HG03457 (cell line): Measurements from ENCODE around the gene CCDC116.
"Not testable (repeated sequence)": the region's sequence is repeated elsewhere in the genome, so short reads cannot be mapped to it uniquely, and the experiment has no call there.

Experiments used
- ATAC-seq: cut with Tn5 transposase; IDR thresholded peaks from one replicate; pipeline ENCODE4 v1.9.1; 2021; ENCODE audit warnings: moderate number of reproducible peaks; ENCODE audit not compliant: unreplicated experiment

The CCDC116 gene

DNA sequence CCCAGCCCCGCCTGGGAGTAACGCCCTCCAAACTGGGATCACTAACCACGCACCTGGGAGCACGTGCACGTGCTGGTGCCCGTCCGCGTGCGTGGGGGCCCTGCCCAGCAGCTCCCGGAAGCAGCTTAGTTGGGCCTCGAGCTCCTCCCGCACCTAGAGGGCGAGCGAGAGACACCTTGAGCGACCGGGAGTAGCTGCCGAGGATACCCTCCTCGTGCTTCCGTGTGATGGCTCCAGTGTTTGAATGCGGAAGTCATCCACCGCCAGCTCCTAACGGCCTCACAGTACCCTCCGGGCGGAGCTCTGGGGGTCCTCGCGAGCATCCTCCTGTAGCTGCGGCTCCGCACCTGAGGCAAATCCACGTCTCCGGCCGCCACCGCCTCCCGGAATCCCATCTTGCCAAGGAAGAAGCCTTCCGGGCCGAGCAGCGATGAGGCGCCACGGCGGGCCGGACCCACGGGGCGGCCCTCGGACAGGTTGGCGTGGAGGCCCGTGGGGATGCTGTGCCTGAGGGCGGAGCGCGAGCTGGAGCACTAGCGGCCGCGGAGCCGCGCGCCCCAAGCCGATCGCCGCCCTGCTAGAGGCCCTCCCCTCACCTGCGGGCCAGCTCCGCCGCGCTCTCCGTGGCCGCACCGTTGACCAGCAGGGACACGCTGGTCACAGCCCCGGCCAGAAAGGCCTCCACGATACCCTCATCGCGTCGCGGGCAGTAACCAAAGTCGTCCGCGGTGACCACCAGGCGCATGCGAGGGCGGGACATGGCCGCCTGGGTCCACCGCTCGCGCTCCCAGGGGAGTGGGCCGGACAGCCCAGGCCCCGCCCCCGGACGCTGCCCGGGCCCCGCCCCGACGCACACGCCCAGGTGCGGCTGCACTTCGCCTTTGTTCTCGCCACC is 3.1 kb upstream of the CCDC116 start, which contains the start of gene YDJC:
TSS of gene YDJC (minus strand) at position 768 of the 895 bp plus-strand sequence. CDS start at position 760, 8 bp downstream.
- peak; percentile 43 for ATAC-seq

DNA sequence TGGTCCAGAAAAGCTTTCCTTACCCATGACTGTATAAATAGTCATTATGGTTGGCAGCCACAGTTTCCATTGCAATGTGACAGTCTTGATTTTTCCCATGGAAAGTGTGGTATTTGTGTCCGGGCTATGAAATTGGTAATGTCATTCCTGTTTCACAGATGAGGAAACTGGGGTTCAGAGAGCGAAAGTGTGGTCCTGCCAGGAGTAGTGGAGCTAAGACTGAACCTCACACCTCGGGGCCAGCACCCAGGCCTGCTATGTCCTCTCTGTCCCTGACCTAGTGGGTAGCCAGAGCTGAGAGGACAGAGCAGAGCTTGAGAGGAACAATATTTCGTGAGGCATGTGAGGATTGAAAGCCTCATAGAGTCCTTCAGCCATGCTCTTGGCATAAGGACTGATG is 1.5 kb upstream of the CCDC116 start:
- ATAC-seq = no peak

DNA sequence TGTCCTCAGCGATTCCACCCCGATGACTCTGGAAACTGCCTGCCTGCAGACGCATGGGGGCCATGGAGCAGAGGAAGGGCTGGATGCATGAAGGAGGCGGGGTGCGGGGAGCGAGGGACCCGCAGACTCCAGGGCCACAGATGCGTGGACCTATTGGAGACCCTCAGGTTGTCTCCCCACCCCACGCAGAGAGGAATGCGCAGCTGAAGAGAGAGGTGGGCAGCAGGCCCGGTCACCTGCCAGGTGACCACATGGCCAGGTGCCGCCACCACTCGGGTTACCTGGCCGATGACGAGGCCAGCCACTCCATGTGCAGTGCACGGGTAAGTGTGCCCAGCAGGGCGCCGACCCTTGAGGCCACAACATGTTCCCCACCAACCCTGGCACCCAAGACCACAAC is 371 bp downstream of the CCDC116 start:
- ATAC-seq = no peak

DNA sequence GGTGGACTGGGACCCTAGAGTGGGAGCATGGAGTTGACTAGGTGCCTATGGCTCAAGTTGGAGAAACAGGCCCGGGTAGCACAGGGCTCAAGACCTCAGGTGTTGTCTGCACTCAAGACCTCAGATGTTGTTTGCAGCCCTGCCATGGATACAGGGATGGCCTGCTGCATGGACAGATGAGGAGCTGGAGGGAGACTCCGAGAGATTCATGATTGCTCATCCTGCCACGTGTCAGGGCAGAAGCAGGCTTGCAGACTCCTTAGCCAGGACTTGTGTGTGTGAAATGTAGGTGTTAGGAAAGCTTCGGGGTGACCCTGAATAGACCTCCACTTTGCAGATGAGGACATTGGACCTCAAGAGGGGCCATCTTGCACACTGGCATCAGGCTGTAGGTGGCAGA is 921 bp downstream of the CCDC116 start:
- no peak for ATAC-seq

DNA sequence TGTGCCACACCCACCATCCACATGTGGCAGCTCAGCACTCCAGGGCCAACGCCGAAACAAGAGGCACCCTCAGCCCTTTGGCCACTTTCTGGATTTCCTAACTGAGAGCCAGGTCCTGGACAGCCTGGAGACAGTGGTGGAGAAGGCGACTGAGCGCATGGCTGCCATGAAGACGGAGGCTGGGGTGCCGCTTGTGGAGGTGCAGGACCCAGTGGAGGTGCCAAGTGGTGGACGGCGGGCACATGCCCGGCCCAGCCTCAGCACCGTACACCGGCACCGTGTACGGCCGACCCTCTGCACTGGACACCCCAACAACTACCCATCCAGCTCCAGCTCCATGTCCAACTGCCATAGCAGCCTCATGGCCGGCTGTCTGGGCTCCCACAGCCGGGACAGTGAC is 1.5 kb downstream of the CCDC116 start:
- no peak for ATAC-seq

DNA sequence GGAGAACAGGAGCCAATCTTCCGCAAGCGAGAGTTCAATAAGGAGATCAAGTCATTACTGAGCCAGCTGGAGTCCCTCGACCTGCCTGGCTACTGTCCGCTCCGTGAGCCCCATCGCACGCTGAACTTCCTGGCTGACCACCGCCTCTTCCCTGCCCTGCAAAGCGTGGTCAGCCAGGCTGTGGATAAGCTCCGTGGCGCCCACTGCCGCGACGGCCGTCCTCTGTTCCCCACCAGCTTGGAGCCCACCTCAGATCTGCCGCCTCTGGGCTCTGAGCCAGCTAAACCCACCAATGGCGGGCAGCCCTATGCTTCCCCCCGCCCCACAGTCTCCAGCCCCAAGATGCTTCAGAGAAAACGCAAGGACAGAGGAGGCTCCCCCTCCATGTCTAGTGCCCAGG is 2.3 kb downstream of the CCDC116 start:
- no peak for ATAC-seq

DNA sequence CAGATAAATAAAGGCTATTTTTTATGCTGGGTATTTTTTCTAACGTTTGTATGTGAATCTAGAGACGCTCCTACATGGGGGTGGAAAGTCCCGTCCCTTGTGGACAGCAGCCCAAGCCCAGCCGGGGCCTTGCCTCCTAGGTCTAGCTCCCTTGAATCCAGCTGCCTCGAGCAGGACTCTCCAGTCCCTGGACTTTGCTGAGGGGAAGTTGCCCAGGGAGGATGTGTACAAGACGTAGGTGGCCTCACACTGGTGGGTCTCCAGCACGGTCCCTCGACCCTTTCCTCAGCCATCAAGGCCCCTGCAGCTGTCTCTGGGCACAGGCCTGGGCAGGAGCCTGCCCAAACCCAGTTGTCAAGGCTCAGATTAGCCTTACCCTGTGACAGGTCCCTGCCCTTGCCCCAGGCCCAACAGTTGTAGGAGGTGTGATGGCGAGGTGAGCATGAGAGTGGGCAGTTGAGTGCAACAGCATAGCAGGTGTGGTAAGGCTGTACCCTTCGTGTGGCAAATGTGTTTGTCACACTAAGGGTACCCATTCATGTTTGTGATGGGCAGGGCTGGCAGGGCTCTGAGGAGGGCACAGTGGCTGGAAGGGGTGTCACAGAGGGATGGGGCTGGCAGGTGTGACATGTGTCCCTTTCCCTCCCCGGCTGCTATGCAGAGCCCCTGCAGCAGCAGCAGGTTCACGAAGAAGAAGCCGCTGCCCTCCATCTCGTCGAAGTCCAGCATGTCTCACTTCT is 3.4 kb downstream of the CCDC116 start:
- ATAC-seq = no peak

DNA sequence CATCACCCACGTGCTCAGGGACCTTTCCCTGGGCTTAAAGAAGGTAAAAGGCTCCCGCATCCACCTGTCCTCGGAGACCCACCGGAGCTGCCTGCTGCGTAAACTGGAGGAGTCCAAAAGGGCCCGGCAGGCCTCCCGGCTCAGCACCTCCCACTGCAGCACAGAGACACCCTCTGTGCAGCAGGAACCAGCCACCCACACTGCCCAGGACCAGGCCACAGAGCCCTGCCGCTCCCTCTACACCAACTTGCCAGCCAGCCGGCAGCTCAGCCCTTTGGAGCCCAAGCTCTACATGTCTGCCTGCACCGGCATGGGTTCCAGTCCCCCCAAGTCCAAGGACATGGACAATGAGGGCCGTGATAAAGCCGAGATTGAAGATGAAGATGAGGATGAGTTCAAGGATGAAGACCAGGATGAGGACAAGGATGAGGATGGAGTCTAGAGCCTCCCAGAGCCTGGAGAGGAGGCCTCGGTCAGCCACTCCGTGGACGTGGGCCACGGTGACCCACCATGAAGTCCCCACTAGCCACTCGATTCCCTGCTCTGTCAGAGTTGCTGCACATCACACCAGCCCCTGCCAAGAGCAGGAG is 4.2 kb downstream of the CCDC116 start:
- no peak for ATAC-seq

DNA sequence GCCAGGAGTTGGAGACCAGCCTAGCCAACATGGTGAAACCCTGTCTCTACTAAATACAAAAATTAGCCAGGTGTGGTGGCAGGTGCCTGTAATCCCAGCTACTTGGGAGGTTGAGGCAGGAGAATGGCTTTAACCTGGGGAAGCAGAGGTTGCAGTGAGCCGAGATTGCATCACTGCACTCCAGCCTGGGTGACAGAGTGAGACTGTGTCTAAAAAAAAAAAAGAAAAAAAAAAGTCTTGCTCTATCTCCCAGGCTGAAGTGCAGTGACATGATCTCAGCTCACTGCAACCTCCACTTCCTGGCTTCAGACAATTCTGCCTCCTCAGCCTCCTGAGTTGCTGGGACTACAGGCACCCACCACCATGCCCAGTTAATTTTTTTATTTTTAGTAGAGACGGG is 4.9 kb downstream of the CCDC116 start:
- not testable (repeated sequence) for ATAC-seq

DNA sequence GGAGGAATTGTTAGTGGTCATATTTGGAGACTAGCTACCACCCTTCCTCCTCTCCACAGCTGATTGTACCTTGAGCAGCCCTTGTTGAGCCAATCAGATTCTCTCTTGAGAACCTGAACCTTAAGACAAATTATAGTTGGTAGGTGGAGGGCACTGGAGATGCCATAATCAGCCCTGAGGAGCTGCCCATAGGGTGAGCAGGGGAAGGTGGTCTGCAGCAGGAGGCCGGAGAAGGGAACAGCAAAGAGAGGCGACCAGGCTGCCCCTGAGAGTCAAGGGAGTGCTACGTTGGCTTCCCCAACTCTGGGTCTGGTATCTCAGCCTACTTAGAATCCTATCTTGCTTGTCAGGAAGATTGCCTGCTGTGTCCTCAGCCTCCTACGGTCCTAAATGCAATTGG is 6.8 kb downstream of the CCDC116 start:
- no peak for ATAC-seq

DNA sequence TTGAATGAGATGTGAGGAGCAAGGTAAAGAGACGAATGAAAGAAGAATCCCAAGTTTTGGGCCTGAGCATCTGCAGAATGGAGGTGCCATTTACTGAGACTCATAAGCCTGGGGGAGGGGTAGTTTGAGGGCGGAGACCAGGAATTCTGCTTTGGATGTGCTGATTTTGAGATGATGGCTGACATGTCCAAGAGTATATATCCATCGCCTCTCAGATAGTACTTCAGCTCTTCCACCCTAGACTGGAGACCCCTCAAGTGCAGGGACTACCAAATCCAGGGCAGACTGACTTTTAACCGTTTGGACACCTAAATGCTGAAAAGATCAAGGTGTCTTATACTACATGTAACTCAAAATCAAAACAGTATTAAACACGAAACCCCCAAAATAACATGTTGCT is 8.2 kb downstream of the CCDC116 start:
- no peak for ATAC-seq

DNA sequence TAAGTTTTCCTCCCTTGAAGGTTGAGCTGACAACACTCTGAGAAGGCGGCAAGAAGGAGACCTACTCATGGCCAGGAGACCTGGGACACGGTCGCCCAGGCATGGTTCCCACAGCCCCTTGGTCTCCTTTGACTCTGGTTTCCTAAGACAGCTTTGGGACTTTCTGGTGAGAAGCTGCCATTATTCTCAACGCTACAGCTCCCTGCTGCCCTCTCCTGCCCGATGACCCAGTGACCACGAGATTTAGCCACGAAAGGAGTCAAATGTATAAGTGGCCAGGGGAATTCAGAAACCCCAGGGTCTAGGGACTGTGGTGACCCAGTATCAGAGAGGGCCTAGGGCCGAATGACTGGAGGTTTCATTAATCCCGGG is 8.8 kb downstream of the CCDC116 start:
- no peak for ATAC-seq

DNA sequence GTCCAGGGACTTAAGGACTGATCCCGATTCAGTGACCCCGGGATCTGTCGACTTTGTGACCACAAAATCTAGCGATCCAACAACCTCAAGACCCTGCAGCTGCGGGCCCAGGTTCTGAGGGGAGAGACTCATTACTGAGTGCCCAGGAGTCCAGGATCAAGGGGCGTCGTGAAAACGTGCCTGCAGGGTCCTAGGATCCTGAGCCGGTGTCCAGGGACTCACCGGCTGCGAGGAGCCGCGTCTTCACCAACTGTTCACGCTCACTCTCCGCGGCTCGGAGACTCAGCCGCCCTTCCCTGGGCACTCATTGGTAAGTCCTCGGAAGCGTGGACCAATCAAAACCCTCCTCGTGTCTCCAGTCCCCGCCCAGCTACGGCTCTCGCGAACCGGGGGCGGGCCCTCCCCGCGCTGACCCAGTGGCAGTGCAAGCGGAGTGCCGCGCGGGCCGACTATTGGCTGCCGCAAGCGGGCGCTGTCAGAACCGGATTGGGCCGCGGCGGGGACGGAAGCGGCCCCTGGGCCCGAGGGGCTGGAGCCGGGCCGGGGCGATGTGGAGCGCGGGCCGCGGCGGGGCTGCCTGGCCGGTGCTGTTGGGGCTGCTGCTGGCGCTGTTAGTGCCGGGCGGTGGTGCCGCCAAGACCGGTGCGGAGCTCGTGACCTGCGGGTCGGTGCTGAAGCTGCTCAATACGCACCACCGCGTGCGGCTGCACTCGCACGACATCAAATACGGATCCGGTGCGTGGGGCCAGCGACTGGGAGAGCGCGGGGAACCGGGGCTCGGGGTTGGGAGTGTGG is 9.4 kb downstream of the CCDC116 start, which contains the start of gene SDF2L1:
TSS of gene SDF2L1 (plus strand) at position 514 of the 795 bp plus-strand sequence. CDS start at position 549, 35 bp downstream.
- ATAC-seq = peak; percentile 84

DNA sequence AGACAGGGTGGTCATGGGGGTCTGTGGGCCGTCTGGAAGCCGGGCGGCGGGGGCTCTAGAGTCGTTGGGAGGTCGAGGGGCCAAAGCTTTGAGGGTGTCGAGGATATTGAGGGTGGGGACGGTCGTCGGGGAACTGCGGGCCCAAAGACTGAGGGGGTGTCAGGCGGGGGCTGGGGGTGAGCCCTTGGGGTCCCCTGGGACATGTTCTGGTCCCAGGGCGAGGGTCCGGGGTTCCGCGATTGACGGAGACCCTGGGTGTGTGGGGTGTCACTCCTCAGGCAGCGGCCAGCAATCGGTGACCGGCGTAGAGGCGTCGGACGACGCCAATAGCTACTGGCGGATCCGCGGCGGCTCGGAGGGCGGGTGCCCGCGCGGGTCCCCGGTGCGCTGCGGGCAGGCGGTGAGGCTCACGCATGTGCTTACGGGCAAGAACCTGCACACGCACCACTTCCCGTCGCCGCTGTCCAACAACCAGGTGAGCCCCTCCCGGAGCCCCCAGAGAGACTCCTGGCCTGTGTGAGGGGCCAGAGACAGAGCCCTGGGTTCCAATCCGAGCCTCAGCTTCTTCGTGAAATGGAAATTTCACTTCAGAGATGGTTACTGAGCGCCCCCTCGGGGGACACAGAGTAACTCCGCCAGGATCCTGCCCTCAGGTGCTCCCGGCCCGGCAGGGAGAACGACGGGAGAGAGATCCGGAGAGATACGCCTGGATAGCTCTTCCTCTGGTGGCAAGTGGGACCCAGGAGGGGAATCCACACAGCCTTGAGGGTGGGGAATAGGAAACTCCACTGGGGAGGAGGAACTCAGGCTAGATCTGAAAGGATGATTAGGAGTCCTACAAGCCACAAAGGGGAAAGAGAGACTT is 10.3 kb downstream of the CCDC116 start:
- no peak for ATAC-seq

DNA sequence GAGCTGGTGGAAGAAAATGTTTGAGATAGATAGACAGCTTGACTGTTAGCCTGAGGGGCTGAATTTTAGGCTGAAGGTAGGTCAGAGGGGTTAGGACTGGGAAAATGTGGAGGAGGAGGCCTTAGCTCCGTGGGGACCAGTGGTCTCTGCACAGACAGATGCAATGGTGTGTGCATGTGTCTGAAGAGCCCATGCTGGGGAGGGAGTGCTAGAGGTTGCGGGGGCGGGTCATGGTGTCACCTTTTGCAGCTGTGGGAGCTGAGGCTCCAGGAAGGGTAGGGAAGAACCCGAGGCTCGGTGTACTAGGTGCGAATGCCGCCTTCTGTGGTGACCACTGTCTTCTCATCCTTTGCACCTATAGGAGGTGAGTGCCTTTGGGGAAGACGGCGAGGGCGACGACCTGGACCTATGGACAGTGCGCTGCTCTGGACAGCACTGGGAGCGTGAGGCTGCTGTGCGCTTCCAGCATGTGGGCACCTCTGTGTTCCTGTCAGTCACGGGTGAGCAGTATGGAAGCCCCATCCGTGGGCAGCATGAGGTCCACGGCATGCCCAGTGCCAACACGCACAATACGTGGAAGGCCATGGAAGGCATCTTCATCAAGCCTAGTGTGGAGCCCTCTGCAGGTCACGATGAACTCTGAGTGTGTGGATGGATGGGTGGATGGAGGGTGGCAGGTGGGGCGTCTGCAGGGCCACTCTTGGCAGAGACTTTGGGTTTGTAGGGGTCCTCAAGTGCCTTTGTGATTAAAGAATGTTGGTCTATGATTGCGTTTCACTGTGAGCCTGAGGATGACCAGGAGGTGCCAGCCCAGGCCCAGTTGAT is 11.2 kb downstream of the CCDC116 start:
- ATAC-seq = no peak

DNA sequence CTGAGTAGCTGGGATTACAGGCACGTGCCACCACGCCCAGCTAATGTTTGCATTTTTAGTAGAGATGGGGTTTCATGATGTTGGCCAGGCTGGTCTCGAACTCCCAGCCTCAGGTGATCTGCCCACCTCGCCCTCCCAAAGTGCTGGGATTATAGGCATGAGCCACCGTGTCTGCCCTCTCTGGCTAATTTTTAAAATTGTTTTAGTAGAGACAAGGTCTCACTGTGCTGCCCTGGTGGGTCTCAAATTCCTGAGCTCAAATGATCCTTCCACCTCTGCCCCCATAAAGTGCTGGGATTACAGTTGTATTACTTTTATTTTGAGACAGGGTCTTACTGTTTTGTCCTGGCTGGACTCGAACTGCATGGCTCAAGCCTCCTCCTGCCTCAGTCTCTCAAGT is 13.0 kb downstream of the CCDC116 start:
- not testable (repeated sequence) for ATAC-seq

DNA sequence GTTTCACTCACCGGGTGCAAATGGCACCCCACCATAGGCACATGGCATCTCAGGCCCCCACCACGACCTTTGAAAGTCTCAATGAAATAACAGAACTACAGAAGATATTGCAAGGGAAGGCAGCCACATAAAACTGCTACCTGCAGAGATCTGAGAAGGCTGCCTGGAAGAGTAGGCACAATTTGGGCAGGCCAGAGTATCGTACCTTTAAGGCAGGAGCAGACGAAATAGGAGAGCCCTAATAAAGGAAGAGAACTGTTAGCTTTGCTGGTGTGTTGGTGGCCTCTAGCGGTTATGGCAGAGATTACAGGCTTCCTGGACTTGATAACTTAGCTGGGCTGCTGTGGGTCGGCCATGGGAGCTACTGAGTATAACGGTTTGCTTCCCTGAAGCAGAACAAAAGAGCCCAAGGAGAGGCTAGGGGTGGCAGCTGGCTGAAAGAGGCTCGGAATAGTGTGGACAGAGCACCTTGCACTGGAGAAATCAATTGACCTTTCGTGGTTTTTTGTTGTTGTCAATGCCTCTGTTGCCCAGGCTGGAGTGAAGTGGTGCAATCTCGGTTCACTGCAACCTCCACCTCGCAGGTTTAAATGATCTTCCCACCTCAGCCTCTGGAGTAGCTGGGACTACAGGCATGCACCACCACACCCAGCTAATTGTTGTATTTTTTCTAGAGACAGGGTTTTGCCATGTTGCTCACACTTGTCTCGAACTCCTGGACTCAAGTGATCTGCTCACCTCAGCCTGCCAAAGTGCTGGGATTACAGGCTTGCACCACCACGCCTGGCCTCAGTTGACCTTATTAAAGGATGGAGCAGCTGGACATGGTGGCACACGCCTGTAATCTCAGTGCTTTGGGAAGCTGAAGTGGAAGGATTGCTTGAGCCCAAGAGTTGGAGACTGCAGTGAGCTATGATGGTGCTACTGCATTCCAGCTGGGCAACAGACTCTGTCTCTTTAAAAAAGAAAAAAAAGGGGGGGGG is 14.3 kb downstream of the CCDC116 start:
- no peak for ATAC-seq

DNA sequence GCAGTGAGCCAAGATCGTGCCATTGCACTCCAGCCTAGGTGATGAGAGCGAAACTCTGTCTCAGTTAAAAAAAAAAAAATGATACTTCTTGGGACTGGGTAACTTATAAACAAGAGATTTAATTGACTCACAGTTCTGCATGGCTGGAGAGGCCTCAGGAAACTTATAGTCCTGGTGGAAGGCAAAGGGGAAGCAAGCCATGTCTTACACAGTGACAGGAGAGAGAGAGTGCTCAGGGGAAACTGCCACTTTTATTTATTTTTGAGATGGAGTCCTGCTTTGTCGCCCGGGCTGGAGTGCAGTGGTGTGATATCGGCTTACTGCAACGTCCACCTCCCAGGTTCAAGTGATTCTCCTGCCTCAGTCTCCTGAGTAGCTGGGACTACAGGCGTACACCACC is 17.7 kb downstream of the CCDC116 start:
- ATAC-seq = no peak
